GM12878 (cell line): ENCODE data around the gene TXNL4A. TPM values are rescaled to one million over a fixed set of nuclear protein-coding genes. Genes with fewer than 3 reads are reported as not detected.

Experiments
- ATAC-seq: fragments of 200-7000 bp; cut with Tn5 transposase; 3 replicates; pipeline ENCODE4 v1.9.1; 2020; ENCODE audit warnings: mild to moderate bottlenecking, moderate library complexity
- BruUV-seq: library from RNA; stranded (reverse); fragments of 400-500 nt; replicated peaks from 2 replicates; lab custom pipeline; 2021; lab: Mats Ljungman, UMichigan
- CTCF ChIA-PET: fragments of 300-600 bp; sonication (Branson Sonifier 250); formaldehyde crosslinking; extraction: SDS; loops from one replicate; lab custom pipeline; 2021; ENCODE audit warnings: inconsistent platforms; lab: Yijun Ruan, JAX
- POLR2A ChIA-PET: fragments of 350-600 bp; formaldehyde crosslinking; extraction: SDS; loops from one replicate; lab custom pipeline; 2021; ENCODE audit warnings: inconsistent platforms; lab: Charles Lee
- RAD21 ChIA-PET: fragments of 300-600 bp; sonication (Branson Sonifier 250); formaldehyde crosslinking; loops from one replicate; lab custom pipeline; 2023; ENCODE audit warnings: antibody characterized with exemption; ENCODE audit not compliant: unreplicated experiment; lab: Charles Lee
- SMC1A ChIA-PET: fragments of 300-600 bp; sonication (Branson Sonifier 250); formaldehyde crosslinking; loops from one replicate; lab custom pipeline; 2023; ENCODE audit not compliant: unreplicated experiment, uncharacterized antibody; lab: Charles Lee
- DNase-seq: peaks from one replicate; pipeline ENCODE4 v3.0.0-alpha.2; 2011; ENCODE audit warnings: low read depth, low spot score
- FAIRE-seq: peaks from 3 replicates; lab custom pipeline; 2011; peaks lifted over from hg19 to GRCh38; lab: Jason Lieb, UNC
- H2AFZ ChIP-seq: 2 replicates; pipeline ENCODE4 v1.6.0; 2011; ENCODE audit warnings: low read depth, low read length, control low read depth; ENCODE audit not compliant: control insufficient read depth
- H3K27ac ChIP-seq: 2 replicates; pipeline ENCODE4 v1.5.1; 2011; ENCODE audit warnings: control low read depth; ENCODE audit not compliant: control insufficient read depth, insufficient read depth
- H3K27me3 ChIP-seq, 2 experiments: replicated peaks in 1 of 2; 2 replicates each; pipeline versions ENCODE4 v1.6.0 to v1.6.1; 2011; ENCODE audit warnings: low read length in 1 of 2; ENCODE audit not compliant: control insufficient read depth in 2 of 2, insufficient read depth in 2 of 2
- H3K36me3 ChIP-seq, 2 experiments: 2 replicates each; pipeline ENCODE4 v1.5.1; 2011; ENCODE audit warnings: low read length in 1 of 2; ENCODE audit not compliant: control insufficient read depth in 2 of 2, insufficient read depth in 2 of 2
- H3K4me1 ChIP-seq: 2 replicates; pipeline ENCODE4 v1.6.1; 2011; ENCODE audit warnings: mild to moderate bottlenecking, low read length, moderate library complexity, mixed read lengths; ENCODE audit not compliant: control insufficient read depth, insufficient read depth
- H3K4me2 ChIP-seq: 2 replicates; pipeline ENCODE4 v1.6.0; 2011; ENCODE audit warnings: control low read depth; ENCODE audit not compliant: control insufficient read depth, insufficient read depth
- H3K4me3 ChIP-seq: fragments of 200-600 bp; sonication (generic); 2 replicates; pipeline ENCODE4 v1.5.1; 2016
- H3K79me2 ChIP-seq: 2 replicates; pipeline ENCODE4 v1.6.0; 2011; ENCODE audit warnings: low read length; ENCODE audit not compliant: control insufficient read depth, insufficient read depth
- H3K9ac ChIP-seq: 2 replicates; pipeline ENCODE4 v1.8.0; 2011; ENCODE audit warnings: low read length, control low read depth, mixed read lengths; ENCODE audit not compliant: control insufficient read depth, insufficient read depth
- H3K9me3 ChIP-seq: replicated peaks from 3 replicates; pipeline ENCODE4 v1.5.1; 2011; ENCODE audit warnings: mild to moderate bottlenecking, low read length; ENCODE audit not compliant: control insufficient read depth, insufficient read depth
- H4K20me1 ChIP-seq: 2 replicates; pipeline ENCODE4 v1.6.0; 2011; ENCODE audit not compliant: control insufficient read depth, insufficient read depth
- CBX3 ChIP-seq: fragments of 200-600 bp; sonication (generic); IDR thresholded peaks from 2 replicates; pipeline ENCODE4 v1.6.1; 2016; ENCODE audit warnings: low read depth, borderline replicate concordance
- CREB1 ChIP-seq: IDR thresholded peaks from 2 replicates; pipeline ENCODE4 v1.6.1; 2012; ENCODE audit warnings: low read depth, mild to moderate bottlenecking, inconsistent platforms
- ESRRA ChIP-seq: IDR thresholded peaks from 2 replicates; pipeline ENCODE4 v1.6.1; 2012; ENCODE audit warnings: mild to moderate bottlenecking, low read length, improper control_type of control experiment
- NR2F1 ChIP-seq: fragments of 450-650 bp; conservative IDR thresholded peaks from 2 replicates; pipeline ENCODE4 v1.6.1; 2017; ENCODE audit warnings: mild to moderate bottlenecking
- PAX5 ChIP-seq: IDR thresholded peaks from 2 replicates; pipeline ENCODE4 v1.6.1; 2011; ENCODE audit warnings: low read depth, low read length, borderline replicate concordance
- POLR2AphosphoS2 ChIP-seq: IDR thresholded peaks from 2 replicates; pipeline ENCODE4 v1.6.1; 2011; ENCODE audit warnings: low read depth, mild to moderate bottlenecking, low read length, improper control_type of control experiment, moderate library complexity
- POU2F2 ChIP-seq: IDR thresholded peaks from 3 replicates; pipeline ENCODE4 v1.6.1; 2011; ENCODE audit warnings: low read depth, mild to moderate bottlenecking, low read length, borderline replicate concordance
- SIN3A ChIP-seq: IDR thresholded peaks from 2 replicates; pipeline ENCODE4 v1.6.1; 2012; ENCODE audit warnings: low read depth, low read length, improper control_type of control experiment
- SMAD5 ChIP-seq: IDR thresholded peaks from 2 replicates; pipeline ENCODE4 v1.6.1; 2016; ENCODE audit warnings: antibody characterized with exemption, low read depth
- SREBF2 ChIP-seq: IDR thresholded peaks from 2 replicates; pipeline ENCODE4 v1.6.1; 2012; ENCODE audit warnings: mild to moderate bottlenecking, low read length
- TCF7 ChIP-seq: IDR thresholded peaks from 2 replicates; pipeline ENCODE4 v1.6.1; 2014; ENCODE audit warnings: antibody characterized with exemption, borderline replicate concordance
- WGBS: methylation state at CpG from one replicate; pipeline ENCODE4 v1.1.6; 2016; ENCODE audit warnings: low lambda C conversion rate; ENCODE audit not compliant: insufficient replicate concordance, insufficient coverage; ENCODE audit errors: missing lambda C conversion rate; 5-methylcytosine and 5-hydroxymethylcytosine counted together
- in situ Hi-C: fragments of 300-500 bp; cut with MboI; formaldehyde crosslinking; loops from 9 replicates; pipeline ENCODE4 v1.14.3; 2018; ENCODE audit warnings: mixed read lengths
- intact Hi-C: fragments of 100-400 bp; cut with micrococcal nuclease; formaldehyde crosslinking; loops from one replicate; pipeline ENCODE4 v1.14.2; 2022; ENCODE audit not compliant: unreplicated experiment
- polyA plus RNA-seq, 11 experiments: library from polyadenylated mRNA; depleted of rRNA in 4 of 11; unstranded in 6 of 11; stranded (reverse) in 5 of 11; fragments of >200 nt; fragmentation: Nextera tagmentation in 4 of 11; fragmentation: Illumina TruSeq in 1 of 11; extraction: Ambion mirVana in 4 of 11; extraction: Trizol in 1 of 11; gene quantifications; 1 replicate in 1 of 11; 2 replicates in 10 of 11; pipeline versions ENCODE4 v1.2.1 to v1.2.3, GENCODE V29; 2011 to 2016; ENCODE audit warnings: inconsistent platforms in 2 of 11, missing spikeins in 2 of 11, low read depth in 1 of 11
- total RNA-seq, 4 experiments: library from RNA; depleted of rRNA in 3 of 4; stranded (reverse); fragments of >200 nt in 3 of 4; fragmentation: Illumina TruSeq in 1 of 4; extraction: Trizol in 1 of 4; gene quantifications; 2 replicates each; pipeline versions ENCODE4 v1.2.1 to v1.2.3, GENCODE V29; 2013 to 2021
- TF ChIP-seq, protein P1 (sequence below): fragments of 450-650 bp; IDR thresholded peaks from 2 replicates; pipeline ENCODE4 v1.6.1; 2017; ENCODE audit warnings: borderline replicate concordance
- TF ChIP-seq, protein P2 (sequence below): fragments of 450-650 bp; IDR thresholded peaks from 2 replicates; pipeline ENCODE4 v1.6.1; 2016; ENCODE audit warnings: mild to moderate bottlenecking
- TF ChIP-seq, protein P3 (sequence below): IDR thresholded peaks from 2 replicates; pipeline ENCODE4 v1.6.1; 2011; ENCODE audit warnings: mild to moderate bottlenecking, low read depth, low read length, moderate library complexity; ENCODE audit not compliant: insufficient replicate concordance

TXNL4A gene
- total and polyA plus RNA-seq, 10 of the 15 experiments (the other 5 are each of a cell fraction or from before 2014, with no cell fraction given), result 38.4 to 329 (median 128) TPM

DNA sequence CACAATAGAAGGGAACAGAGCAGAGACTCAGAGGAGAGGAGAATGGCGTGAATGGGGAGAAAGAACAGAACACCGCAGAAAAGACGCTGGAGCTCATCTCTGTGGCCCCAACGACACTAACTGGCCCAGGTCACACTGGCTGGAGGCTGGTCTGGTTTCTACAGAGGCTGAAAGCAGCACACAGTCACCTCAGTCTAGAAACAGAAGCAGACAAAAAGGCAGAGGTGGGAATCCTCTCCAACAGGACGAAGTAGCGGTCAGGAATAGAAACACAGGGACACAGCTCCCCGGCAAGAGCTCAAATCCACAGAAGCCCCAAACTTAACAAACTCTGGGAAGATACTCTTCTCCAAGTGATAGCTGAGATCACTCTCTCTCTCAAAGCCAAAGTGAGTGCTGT, 46.2 kb downstream of the TXNL4A start:
- RAD21 ChIA-PET, result no interaction called here
- Histone ChIP-seq H3K4me1 (peaks cover 30% of the 10 kb centered on the region), H3K27ac (no peak overlapping the region), H2AFZ (no peak overlapping the region), H3K4me2 (no peak overlapping the region), H3K4me3 (no peak overlapping the region), H4K20me1 (no peaks in the 10 kb centered on the region), H3K9ac (no peak overlapping the region), H3K9me3 (no peaks in the 10 kb centered on the region; the same call in 2 of the 3 replicates), H3K36me3 (peaks cover 10 to 14% of the 10 kb centered on the region in 2 experiments), H3K79me2 (peaks cover 12% of the 10 kb centered on the region), H3K27me3 (no peaks in the 10 kb centered on the region)
- SMC1A ChIA-PET, result no interaction called here
- POLR2A ChIA-PET, result no interaction called here
- intact Hi-C loops (no loop called here), in situ Hi-C loops (no loop called here)
- FAIRE-seq (no peak), DNase-seq (no peak), ATAC-seq (no peak)
- 98% methylated on average over 7 of the region's 7 CpGs for WGBS
- TF ChIP-seq CREB1 (no peak), POLR2AphosphoS2 (no peak), SIN3A (no peak), PAX5 (no peak), SREBF2 (no peak), ESRRA (no peak), NR2F1 (no peak), CBX3 (no peak), SMAD5 (no peak), TCF7 (no peak), POU2F2 (no peak)
- TF ChIP-seq, protein P1, sequence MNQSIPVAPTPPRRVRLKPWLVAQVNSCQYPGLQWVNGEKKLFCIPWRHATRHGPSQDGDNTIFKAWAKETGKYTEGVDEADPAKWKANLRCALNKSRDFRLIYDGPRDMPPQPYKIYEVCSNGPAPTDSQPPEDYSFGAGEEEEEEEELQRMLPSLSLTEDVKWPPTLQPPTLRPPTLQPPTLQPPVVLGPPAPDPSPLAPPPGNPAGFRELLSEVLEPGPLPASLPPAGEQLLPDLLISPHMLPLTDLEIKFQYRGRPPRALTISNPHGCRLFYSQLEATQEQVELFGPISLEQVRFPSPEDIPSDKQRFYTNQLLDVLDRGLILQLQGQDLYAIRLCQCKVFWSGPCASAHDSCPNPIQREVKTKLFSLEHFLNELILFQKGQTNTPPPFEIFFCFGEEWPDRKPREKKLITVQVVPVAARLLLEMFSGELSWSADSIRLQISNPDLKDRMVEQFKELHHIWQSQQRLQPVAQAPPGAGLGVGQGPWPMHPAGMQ, result no peak
- TF ChIP-seq, protein P2, sequence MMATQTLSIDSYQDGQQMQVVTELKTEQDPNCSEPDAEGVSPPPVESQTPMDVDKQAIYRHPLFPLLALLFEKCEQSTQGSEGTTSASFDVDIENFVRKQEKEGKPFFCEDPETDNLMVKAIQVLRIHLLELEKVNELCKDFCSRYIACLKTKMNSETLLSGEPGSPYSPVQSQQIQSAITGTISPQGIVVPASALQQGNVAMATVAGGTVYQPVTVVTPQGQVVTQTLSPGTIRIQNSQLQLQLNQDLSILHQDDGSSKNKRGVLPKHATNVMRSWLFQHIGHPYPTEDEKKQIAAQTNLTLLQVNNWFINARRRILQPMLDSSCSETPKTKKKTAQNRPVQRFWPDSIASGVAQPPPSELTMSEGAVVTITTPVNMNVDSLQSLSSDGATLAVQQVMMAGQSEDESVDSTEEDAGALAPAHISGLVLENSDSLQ, result no peak
- TF ChIP-seq, protein P3, sequence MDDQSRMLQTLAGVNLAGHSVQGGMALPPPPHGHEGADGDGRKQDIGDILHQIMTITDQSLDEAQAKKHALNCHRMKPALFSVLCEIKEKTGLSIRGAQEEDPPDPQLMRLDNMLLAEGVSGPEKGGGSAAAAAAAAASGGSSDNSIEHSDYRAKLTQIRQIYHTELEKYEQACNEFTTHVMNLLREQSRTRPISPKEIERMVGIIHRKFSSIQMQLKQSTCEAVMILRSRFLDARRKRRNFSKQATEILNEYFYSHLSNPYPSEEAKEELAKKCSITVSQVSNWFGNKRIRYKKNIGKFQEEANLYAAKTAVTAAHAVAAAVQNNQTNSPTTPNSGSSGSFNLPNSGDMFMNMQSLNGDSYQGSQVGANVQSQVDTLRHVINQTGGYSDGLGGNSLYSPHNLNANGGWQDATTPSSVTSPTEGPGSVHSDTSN, result no peak
- no TSS peak for BruUV-seq
- CTCF ChIA-PET, result interaction anchor here (0.8 kb wide), 1 partner anchor 21 kb away, joined by 3 read pairs; no protein-coding TSS in a partner anchor
